Heart left ventricle (tissue), 16 donors: Measurements from ENCODE around the gene GHR. TPM values are rescaled to one million over a fixed set of nuclear protein-coding genes. Genes with fewer than 3 reads are reported as not detected.
"Not testable (repeated sequence)": the region's sequence is repeated elsewhere in the genome, so short reads cannot be mapped to it uniquely, and the experiment has no call there.

ENCODE experiments used
- ATAC-seq, 4 donors: fragments of 200-7000 bp; cut with Tn5 transposase; one replicate each; pipeline ENCODE4 v1.9.1; 2020 to 2022; ENCODE audit warnings: moderate library complexity in 4 of 4, mild to moderate bottlenecking in 3 of 4, moderate number of reproducible peaks in 1 of 4
- DNase-seq, 5 donors: peaks; one replicate each; pipeline ENCODE4 v3.0.0-alpha.2; 2020
- H3K27ac ChIP-seq, 12 donors: fragments of 200-600 bp; sonication (generic) in 4 of 12; one replicate each; pipeline versions ENCODE4 v1.5.0 to v1.8.0; 2016 to 2022; ENCODE audit warnings: mild to moderate bottlenecking in 2 of 12
- H3K27me3 ChIP-seq, 9 donors: fragments of 200-600 bp; sonication (generic) in 2 of 9; one replicate each; pipeline versions ENCODE4 v1.5.1 to v1.8.0; 2016 to 2022; ENCODE audit warnings: mild to moderate bottlenecking in 3 of 9
- H3K36me3 ChIP-seq, 9 donors: fragments of 200-600 bp; sonication (generic) in 2 of 9; one replicate each; pipeline versions ENCODE4 v1.5.0 to v1.8.0; 2018 to 2022; ENCODE audit warnings: mild to moderate bottlenecking in 2 of 9
- H3K4me1 ChIP-seq, 12 donors: fragments of 200-600 bp; sonication (generic) in 4 of 12; one replicate each; pipeline versions ENCODE4 v1.5.0 to v1.8.0; 2016 to 2022; ENCODE audit warnings: mild to moderate bottlenecking in 3 of 12
- H3K4me3 ChIP-seq, 12 donors: fragments of 200-600 bp; sonication (generic) in 4 of 12; one replicate each; pipeline versions ENCODE4 v1.5.0 to v1.8.0; 2017 to 2022; ENCODE audit warnings: mild to moderate bottlenecking in 9 of 12, moderate library complexity in 4 of 12
- H3K9me3 ChIP-seq, 12 donors: fragments of 200-600 bp; sonication (generic) in 4 of 12; one replicate each; pipeline versions ENCODE4 v1.5.0 to v1.8.0; 2016 to 2022; ENCODE audit warnings: mild to moderate bottlenecking in 1 of 12
- POLR2A ChIP-seq, 2 donors: fragments of 450-650 bp; IDR thresholded peaks; one replicate each; pipeline ENCODE4 v1.6.1; 2017; ENCODE audit warnings: antibody characterized with exemption in 2 of 2, mild to moderate bottlenecking in 2 of 2, moderate library complexity in 2 of 2
- WGBS, 4 donors: extraction: QIAGEN DNeasy Blood & Tissue Kit in 2 of 4; methylation state at CpG; one replicate each; pipeline versions ENCODE4 v1.1.5 to v1.1.7; 2013 to 2018; 5-methylcytosine and 5-hydroxymethylcytosine counted together
- intact Hi-C, 10 donors: fragments of 100-400 bp; cut with DNase I; formaldehyde crosslinking; loops; one replicate each; pipeline versions ENCODE4 v1.11.1 to v1.14.2; 2022
- polyA plus RNA-seq, 2 donors: library from polyadenylated mRNA; stranded (reverse); fragments of 200-250 nt; gene quantifications; one replicate each; pipeline ENCODE4 v1.2.3, GENCODE V29; 2013
- total RNA-seq, 9 donors: library from RNA; depleted of rRNA in 2 of 9; stranded (reverse); fragments of >200 nt in 2 of 9; fragmentation: NEBNext Ultra II Directional in 3 of 9; extraction: Animal tissue kit (Norgen Biotek cat#: 25700) in 3 of 9; gene quantifications; one replicate each; pipeline versions ENCODE4 v1.1.0 to v1.2.4, GENCODE V29; 2016 to 2023
- TF ChIP-seq, protein P1 (sequence below), 12 donors: fragments of 200-600 bp; sonication (generic) in 4 of 12; IDR thresholded peaks; one replicate each; pipeline versions ENCODE4 v1.5.0 to v1.8.0; 2018 to 2022; ENCODE audit warnings: antibody characterized with exemption in 12 of 12, mild to moderate bottlenecking in 5 of 12
- donor health status: ischemic (EF 13 %, LVEDD 7.1; RV severe dilation, severe dysfunction).
- donor health status: healthy with polysubstance abuse.
- donor health status: DM: no; HTN: yes; CAD: no.
- donor health status: DM: no; HTN: no; CAD: no.
- donor health status: ischemic (EF 25% LVEDD 6.9; RV normal size, moderate dysfunction).
- donor health status: ischemic (EF 25% LVEDD 5.7; RV mildly dilated, moderate dysfunction).
- donor health status: healthy.
- donor health status: DM: yes; HTN: yes; CAD: no.
- donor health status: ischemic (EF 35%, LVEDD 5.7; RV mildly dilated, moderate dysfunction).
- donor health status: nonischemic (EF 11% LVEDD 7.7; RV severe dilation, severe dysfunction).
- donor health status: DM: yes; HTN: yes; CAD: no.
- donor health status: PGD.
- donor health status: ischemic (EF 29% LVEDD 5.4; RV normal size, mild dysfunction).
- donor health status: nonischemic (EF 23%, LVEDD 6.1; RV moderate dilation, normal function).

Gene GHR
- total and polyA plus RNA-seq, 11 donors = 3.4 to 23.2 (median 11.3) TPM

DNA sequence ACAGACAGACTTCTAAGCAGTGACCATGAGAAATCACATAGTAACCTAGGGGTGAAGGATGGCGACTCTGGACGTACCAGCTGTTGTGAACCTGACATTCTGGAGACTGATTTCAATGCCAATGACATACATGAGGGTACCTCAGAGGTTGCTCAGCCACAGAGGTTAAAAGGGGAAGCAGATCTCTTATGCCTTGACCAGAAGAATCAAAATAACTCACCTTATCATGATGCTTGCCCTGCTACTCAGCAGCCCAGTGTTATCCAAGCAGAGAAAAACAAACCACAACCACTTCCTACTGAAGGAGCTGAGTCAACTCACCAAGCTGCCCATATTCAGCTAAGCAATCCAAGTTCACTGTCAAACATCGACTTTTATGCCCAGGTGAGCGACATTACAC lies 295.4 kb downstream of the GHR start:
- WGBS, 4 donors = 83 to 93% (median 88%) methylated on average over 4 of the region's 4 CpGs
- no peak for TF ChIP-seq POLR2A (IDR thresholded peaks at IDR 0.05)
- TF ChIP-seq, protein P1, sequence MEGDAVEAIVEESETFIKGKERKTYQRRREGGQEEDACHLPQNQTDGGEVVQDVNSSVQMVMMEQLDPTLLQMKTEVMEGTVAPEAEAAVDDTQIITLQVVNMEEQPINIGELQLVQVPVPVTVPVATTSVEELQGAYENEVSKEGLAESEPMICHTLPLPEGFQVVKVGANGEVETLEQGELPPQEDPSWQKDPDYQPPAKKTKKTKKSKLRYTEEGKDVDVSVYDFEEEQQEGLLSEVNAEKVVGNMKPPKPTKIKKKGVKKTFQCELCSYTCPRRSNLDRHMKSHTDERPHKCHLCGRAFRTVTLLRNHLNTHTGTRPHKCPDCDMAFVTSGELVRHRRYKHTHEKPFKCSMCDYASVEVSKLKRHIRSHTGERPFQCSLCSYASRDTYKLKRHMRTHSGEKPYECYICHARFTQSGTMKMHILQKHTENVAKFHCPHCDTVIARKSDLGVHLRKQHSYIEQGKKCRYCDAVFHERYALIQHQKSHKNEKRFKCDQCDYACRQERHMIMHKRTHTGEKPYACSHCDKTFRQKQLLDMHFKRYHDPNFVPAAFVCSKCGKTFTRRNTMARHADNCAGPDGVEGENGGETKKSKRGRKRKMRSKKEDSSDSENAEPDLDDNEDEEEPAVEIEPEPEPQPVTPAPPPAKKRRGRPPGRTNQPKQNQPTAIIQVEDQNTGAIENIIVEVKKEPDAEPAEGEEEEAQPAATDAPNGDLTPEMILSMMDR (IDR thresholded peaks at IDR 0.05) = no peak
- Histone ChIP-seq H3K27ac (no peak overlapping the region), H3K9me3 (no peaks in the 10 kb centered on the region), H3K4me1 (peaks cover 0 to 9% (median 0%) of the 10 kb centered on the region in 12 donors), H3K4me3 (no peak overlapping the region), H3K36me3 (peaks cover 0 to 19% (median 9%) of the 10 kb centered on the region in 9 donors), H3K27me3 (no peaks in the 10 kb centered on the region)
- ATAC-seq = no peak
- intact Hi-C loops = no loop called here
- no peak for DNase-seq

DNA sequence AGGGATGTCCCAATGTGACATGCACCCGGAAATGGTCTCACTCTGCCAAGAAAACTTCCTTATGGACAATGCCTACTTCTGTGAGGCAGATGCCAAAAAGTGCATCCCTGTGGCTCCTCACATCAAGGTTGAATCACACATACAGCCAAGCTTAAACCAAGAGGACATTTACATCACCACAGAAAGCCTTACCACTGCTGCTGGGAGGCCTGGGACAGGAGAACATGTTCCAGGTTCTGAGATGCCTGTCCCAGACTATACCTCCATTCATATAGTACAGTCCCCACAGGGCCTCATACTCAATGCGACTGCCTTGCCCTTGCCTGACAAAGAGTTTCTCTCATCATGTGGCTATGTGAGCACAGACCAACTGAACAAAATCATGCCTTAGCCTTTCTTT lies 295.8 kb downstream of the GHR start:
- peaks cover 0 to 17% (median 9%) of the 10 kb centered on the region in 9 donors for H3K36me3 ChIP-seq
- TF ChIP-seq POLR2A (IDR thresholded peaks at IDR 0.05) = no peak
- TF ChIP-seq, protein P1 (IDR thresholded peaks at IDR 0.05) = no peak
- H3K27ac ChIP-seq = no peak overlapping the region
- H3K4me3 ChIP-seq = no peak overlapping the region
- 78 to 91% (median 86%) methylated on average over 2 of the region's 2 CpGs for WGBS, 4 donors
- intact Hi-C loops = no loop called here
- no peak for DNase-seq
- H3K9me3 ChIP-seq = no peaks in the 10 kb centered on the region
- H3K27me3 ChIP-seq = no peaks in the 10 kb centered on the region
- no peak for ATAC-seq
- peaks cover 0 to 9% (median 0%) of the 10 kb centered on the region in 12 donors for H3K4me1 ChIP-seq

DNA sequence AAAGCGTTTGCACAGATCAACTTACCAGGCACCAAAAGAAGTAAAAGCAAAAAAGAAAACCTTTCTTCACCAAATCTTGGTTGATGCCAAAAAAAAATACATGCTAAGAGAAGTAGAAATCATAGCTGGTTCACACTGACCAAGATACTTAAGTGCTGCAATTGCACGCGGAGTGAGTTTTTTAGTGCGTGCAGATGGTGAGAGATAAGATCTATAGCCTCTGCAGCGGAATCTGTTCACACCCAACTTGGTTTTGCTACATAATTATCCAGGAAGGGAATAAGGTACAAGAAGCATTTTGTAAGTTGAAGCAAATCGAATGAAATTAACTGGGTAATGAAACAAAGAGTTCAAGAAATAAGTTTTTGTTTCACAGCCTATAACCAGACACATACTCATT lies 297.0 kb downstream of the GHR start:
- Histone ChIP-seq H3K4me1 (peaks cover 0 to 9% (median 0%) of the 10 kb centered on the region in 12 donors), H3K4me3 (peak overlapping the region in 1 of 12 donors; percentile 9), H3K27me3 (no peaks in the 10 kb centered on the region), H3K27ac (peak overlapping the region in 1 of 12 donors; percentile 18), H3K9me3 (no peaks in the 10 kb centered on the region), H3K36me3 (peaks cover 0 to 17% (median 9%) of the 10 kb centered on the region in 9 donors)
- WGBS, 4 donors = 71 to 82% (median 79%) methylated on average over 6 of the region's 6 CpGs
- intact Hi-C loops = no loop called here
- no peak for TF ChIP-seq POLR2A (IDR thresholded peaks at IDR 0.05)
- TF ChIP-seq, protein P1 (IDR thresholded peaks at IDR 0.05) = no peak
- DNase-seq (no peak), ATAC-seq (no peak)

- H3K4me1 ChIP-seq = peaks cover 0 to 9% (median 0%) of the 10 kb centered on the region in 12 donors
- H3K36me3 ChIP-seq = peaks cover 0 to 17% (median 9%) of the 10 kb centered on the region in 9 donors
- DNase-seq = no peak
- no peaks in the 10 kb centered on the region for H3K27me3 ChIP-seq
- H3K9me3 ChIP-seq = no peaks in the 10 kb centered on the region
- intact Hi-C loops = no loop called here
- no peak for ATAC-seq
- TF ChIP-seq, protein P1 (IDR thresholded peaks at IDR 0.05) = no peak
- TF ChIP-seq POLR2A (IDR thresholded peaks at IDR 0.05) = no peak
- H3K4me3 ChIP-seq = no peak overlapping the region
- no peak overlapping the region for H3K27ac ChIP-seq
Observed at GRCh38 chr5:42721484-42721883, 298.2 kb downstream of the GHR start.

- H3K36me3 ChIP-seq, H3K27ac ChIP-seq, H3K27me3 ChIP-seq, DNase-seq, ATAC-seq, H3K9me3 ChIP-seq, H3K4me1 ChIP-seq, intact Hi-C loops, H3K4me3 ChIP-seq: not testable (repeated sequence)
- 92 to 97% (median 96%) methylated on average over 12 to 16 of the region's 24 CpGs for WGBS, 4 donors
Observed at GRCh38 chr5:42734531-42735058, 311.4 kb downstream of the GHR start.
